K562 (cell line): ENCODE data around the gene SERINC5. TPM values are rescaled to one million over a fixed set of nuclear protein-coding genes. Genes with fewer than 3 reads are reported as not detected.

Experiments used
- ERF ChIP-seq: fragments of 450-650 bp; formaldehyde crosslinking; IDR thresholded peaks from 2 replicates; pipeline ENCODE4 v1.4.0; 2020; ENCODE audit warnings: mild to moderate bottlenecking, mixed read lengths
- FIP1L1 ChIP-seq: fragments of 200-400 bp; formaldehyde crosslinking; IDR thresholded peaks from 2 replicates; pipeline ENCODE4 v1.6.1; 2018; ENCODE audit warnings: mild to moderate bottlenecking, low read depth, low read length; ENCODE audit not compliant: poor library complexity, severe bottlenecking
- GTF2A2 ChIP-seq: IDR thresholded peaks from 2 replicates; pipeline ENCODE4 v1.6.1; 2016; ENCODE audit warnings: mild to moderate bottlenecking, missing genetic modification characterization, missing compliant biosample characterization
- HDAC3 ChIP-seq: fragments of 450-650 bp; IDR thresholded peaks from 2 replicates; pipeline ENCODE4 v1.6.1; 2018; ENCODE audit warnings: borderline replicate concordance, mild to moderate bottlenecking, moderate library complexity; ENCODE audit not compliant: partially characterized antibody
- L3MBTL2 ChIP-seq: fragments of 450-650 bp; IDR thresholded peaks from 2 replicates; pipeline ENCODE4 v1.6.1; 2016; ENCODE audit warnings: mild to moderate bottlenecking, moderate library complexity
- POLR2AphosphoS2 ChIP-seq: IDR thresholded peaks from 2 replicates; pipeline ENCODE4 v1.6.1; 2012; ENCODE audit warnings: low read length, improper control_type of control experiment
- RFX5 ChIP-seq: IDR thresholded peaks from 2 replicates; pipeline ENCODE4 v1.6.1; 2011; ENCODE audit warnings: low read depth, mild to moderate bottlenecking, improper control_type of control experiment, low read length
- SAP30 ChIP-seq: fragments of 200-600 bp; sonication (generic); IDR thresholded peaks from 2 replicates; pipeline ENCODE4 v1.6.1; 2012; ENCODE audit warnings: borderline replicate concordance, low read depth, mild to moderate bottlenecking, moderate library complexity, low read length, control low read depth, inconsistent platforms; ENCODE audit not compliant: insufficient read depth, poor library complexity, severe bottlenecking
- SMAD3 ChIP-seq: fragments of 450-650 bp; formaldehyde crosslinking; conservative IDR thresholded peaks from 2 replicates; pipeline ENCODE4 v1.4.0; 2020; ENCODE audit warnings: mild to moderate bottlenecking
- SMAD4 ChIP-seq: fragments of 250-450 bp; sonication (Bioruptor Pico); conservative IDR thresholded peaks from 2 replicates; pipeline ENCODE4 v1.8.0; 2021; ENCODE audit warnings: inconsistent platforms, mild to moderate bottlenecking, moderate library complexity
- STAG1 ChIP-seq: sonication (generic); formaldehyde crosslinking; IDR thresholded peaks from 2 replicates; pipeline ENCODE4 v1.5.0; 2020; ENCODE audit warnings: missing genetic modification reagents, borderline replicate concordance
- THAP12 ChIP-seq: fragments of 250-450 bp; sonication (Bioruptor Pico); IDR thresholded peaks from 2 replicates; pipeline ENCODE4 v1.9.0; 2021; ENCODE audit warnings: mild to moderate bottlenecking, inconsistent platforms
- U2AF1 ChIP-seq: fragments of 200-400 bp; formaldehyde crosslinking; optimal IDR thresholded peaks from 2 replicates; pipeline ENCODE3; 2017; ENCODE audit warnings: mild to moderate bottlenecking, low read depth, low read length, moderate library complexity
- VEZF1 ChIP-seq: fragments of 200-800 bp; sonication (Bioruptor generic); IDR thresholded peaks from 2 replicates; pipeline ENCODE4 v1.6.1; 2017; ENCODE audit warnings: missing genetic modification characterization, missing compliant biosample characterization
- ZMIZ1 ChIP-seq, 2 experiments: fragments of 150-350 bp in 1 of 2; IDR thresholded peaks; 2 replicates each; pipeline ENCODE4 v1.6.1; 2012 to 2016; ENCODE audit warnings: low read depth in 2 of 2, low read length in 2 of 2, mild to moderate bottlenecking in 1 of 2, moderate library complexity in 1 of 2
- ZNF384 ChIP-seq: IDR thresholded peaks from 2 replicates; pipeline ENCODE4 v1.6.1; 2012; ENCODE audit warnings: low read depth, low read length, improper control_type of control experiment
- ZNF592 ChIP-seq: fragments of 450-650 bp; IDR thresholded peaks from 2 replicates; pipeline ENCODE4 v1.6.1; 2017; ENCODE audit warnings: antibody characterized with exemption, mild to moderate bottlenecking
- polyA plus RNA-seq, 8 experiments: library from polyadenylated mRNA; depleted of rRNA in 4 of 8; stranded (reverse) in 5 of 8; unstranded in 3 of 8; fragments of >200 nt; fragmentation: Nextera tagmentation in 2 of 8; fragmentation: Illumina TruSeq in 1 of 8; extraction: Ambion mirVana in 2 of 8; extraction: Trizol in 1 of 8; gene quantifications; 2 replicates each; pipeline versions ENCODE4 v1.2.1 to v1.2.3, GENCODE V29; 2011 to 2014; ENCODE audit warnings: inconsistent platforms in 1 of 8, missing spikeins in 1 of 8
- total RNA-seq, 7 experiments: library from RNA; depleted of rRNA in 6 of 7; stranded (reverse); fragments of >200 nt in 6 of 7; fragmentation: Illumina TruSeq in 2 of 7; extraction: Trizol in 2 of 7; gene quantifications; 2 replicates each; pipeline versions ENCODE4 v1.2.1 to v1.2.3, GENCODE V29; 2011 to 2021; ENCODE audit warnings: low replicate concordance in 1 of 7

SERINC5 gene
- total and polyA plus RNA-seq, 9 of the 15 experiments (the other 6 are each of a cell fraction or from before 2014, with no cell fraction given) = 1.4 to 7.9 (median 3.7) TPM

GRCh38 chr5:80191397-80191796, 64.5 kb downstream of the SERINC5 start (continued):
- no peak for TF ChIP-seq THAP12 (CRISPR knock-in tag)
- TF ChIP-seq U2AF1 = no peak
- no peak for TF ChIP-seq GTF2A2
- TF ChIP-seq STAG1 (CRISPR knock-in tag) = no peak
- TF ChIP-seq SAP30 = no peak
- no peak for TF ChIP-seq SMAD4 (CRISPR knock-in tag)
- TF ChIP-seq VEZF1 (CRISPR knock-in tag) = no peak
- TF ChIP-seq L3MBTL2 = no peak
- no peak for TF ChIP-seq RFX5
- TF ChIP-seq HDAC3 = no peak
- 0 out of 2 replicates have a peak, but pooled peaks have one; percentile 19 for TF ChIP-seq ZNF384
- TF ChIP-seq ERF (CRISPR knock-in tag) = no peak
- TF ChIP-seq ZNF592 = no peak
- TF ChIP-seq FIP1L1 = no peak
- no peak for TF ChIP-seq ZMIZ1 (IDR thresholded peaks at IDR 0.05; ENCODE audit: low read depth in 2 of 2, low read length in 2 of 2)
- no peak for TF ChIP-seq POLR2AphosphoS2
- no peak for TF ChIP-seq SMAD3 (CRISPR knock-in tag)
